ENCODE results near the gene WNT7B.

The WNT7B gene

DNA sequence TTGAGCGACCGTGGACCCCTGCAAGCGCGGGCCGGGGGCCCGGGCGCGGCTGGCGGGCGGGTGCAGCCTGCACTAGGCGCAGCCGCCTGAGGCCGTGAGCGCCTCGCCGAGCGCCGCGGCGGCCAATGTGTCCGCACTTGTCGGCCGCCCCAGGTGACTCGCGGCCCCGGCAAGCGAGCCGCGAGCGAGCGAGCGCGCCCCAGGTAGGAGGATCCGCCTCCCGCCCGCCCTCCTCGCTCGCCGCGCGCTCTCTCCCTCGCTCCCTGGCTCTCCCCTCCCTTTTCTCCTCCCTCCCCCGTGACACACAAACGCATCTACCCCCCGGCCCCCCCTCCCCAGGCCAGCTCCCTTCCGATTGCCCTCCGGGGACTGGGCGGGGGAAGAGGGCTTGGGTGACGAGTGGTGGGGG, at the start of gene WNT7B:
TSS of gene WNT7B (minus strand) at position 160 of the 409 bp plus-strand sequence. CDS start 408 bp downstream, outside the sequence.
- DNase-seq: no peak

DNA sequence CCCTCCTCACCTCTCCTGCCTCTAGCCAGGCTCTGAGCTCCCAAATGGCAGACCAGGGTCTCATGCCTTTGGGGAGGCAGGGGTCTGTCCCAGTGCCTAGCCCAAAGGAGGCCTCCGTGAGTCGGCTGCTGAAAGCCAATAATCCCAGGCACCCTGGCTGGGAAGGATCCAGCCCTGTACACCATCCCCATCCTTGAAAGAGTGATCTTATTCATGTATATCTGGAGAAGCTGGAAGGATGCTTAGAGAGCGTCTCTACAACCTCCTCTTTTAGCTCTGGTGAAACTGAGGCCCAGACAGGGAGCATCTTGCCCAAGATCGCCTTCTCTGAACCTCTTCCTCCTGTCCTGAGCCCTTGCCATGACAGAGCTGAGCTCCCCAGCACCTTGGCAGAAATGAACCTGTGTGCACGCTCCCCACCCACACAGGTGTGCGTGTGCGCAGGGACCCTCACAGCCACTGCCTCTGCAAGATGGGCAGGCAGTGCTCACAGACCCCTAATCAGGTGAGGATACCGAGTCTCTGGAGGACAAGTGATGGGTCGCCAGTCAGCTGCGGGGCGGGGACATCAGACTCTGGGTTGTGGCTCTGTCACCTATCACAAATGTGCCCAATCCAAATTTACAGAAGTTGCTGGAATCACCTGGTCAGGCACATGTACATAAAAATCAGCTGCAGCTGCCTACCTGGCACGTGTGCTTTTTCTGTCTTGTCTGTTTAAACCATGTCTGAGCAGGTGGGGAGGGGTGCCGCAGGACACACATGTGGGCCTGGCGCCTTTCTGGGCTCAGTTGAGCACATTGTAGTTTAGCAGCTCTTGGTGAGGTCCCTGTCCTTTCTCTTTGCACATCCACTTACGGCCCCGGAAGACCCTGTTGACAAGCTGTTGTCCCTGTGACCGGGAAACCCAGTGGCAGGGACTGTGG, 49.3 kb upstream of the WNT7B start:
- DNase-seq: no peak

DNA sequence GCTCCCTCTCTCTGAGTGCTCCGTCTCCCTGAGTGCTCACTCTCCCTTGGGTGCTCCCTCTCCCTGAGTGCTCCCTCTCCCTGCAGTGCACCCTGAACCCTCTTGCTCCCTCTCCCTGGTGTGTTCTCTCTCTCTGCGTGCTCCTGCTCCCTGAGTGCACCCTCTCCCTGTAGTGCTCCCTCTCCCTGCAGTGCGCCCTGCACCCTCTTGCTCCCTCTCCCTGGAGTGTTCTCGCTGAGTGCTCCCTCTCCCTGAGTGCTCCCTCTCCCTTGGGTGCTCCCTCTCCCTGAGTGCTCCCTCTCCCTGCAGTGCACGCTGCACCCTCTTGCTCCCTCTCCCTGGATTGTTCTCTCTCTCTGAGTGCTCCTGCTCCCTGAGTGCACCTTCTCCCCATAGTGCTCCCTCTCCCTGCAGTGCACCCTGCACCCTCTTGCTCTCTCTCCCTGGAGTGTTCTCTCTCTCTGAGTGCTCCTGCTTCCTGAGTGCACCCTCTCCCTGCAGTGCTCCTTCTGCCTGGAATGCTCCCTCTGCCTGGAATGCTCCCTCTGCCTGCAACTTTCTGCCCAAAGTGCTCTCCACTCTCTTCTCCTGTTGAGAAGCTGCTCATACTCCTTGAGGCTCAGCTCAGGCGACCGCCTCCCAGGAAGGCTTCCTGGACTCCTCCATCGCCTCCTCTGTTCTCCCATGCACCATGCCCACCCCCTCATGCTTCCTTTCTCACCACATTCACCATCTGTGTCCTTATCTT, 48.4 kb upstream of the WNT7B start:
- no peak for DNase-seq

DNA sequence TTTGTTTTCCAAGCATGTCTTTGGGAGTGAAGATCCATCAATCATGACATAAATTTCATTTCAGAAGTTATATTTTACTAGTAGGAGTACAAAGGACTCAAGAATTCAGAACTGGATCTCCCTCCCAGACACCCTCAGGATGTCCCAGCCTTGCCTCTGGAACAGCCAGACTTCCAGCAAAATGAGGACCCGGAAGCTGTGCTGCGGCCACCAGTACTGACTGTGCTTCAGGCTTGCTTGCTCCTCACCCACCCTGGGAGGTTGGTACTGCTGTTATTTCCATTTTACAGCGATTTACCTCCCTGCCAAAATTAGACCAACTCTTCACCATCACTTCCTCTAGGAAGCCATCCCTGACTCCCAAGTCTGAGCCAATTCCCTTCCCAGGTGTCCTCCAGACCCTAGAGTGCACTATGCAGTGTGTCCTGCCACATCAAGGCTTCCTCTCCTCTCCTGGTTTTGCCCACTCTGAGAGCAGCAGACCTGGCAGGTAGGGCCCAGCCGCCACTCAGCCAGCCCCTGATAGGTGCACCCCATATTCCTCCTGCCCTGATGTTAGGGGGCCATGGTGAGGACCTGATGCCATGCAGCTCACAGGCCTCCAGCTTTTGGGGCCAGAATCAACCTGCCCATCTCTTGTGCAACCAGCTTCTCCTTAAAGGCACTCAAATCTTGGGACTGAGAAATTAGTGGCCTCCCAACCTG, 47.3 kb upstream of the WNT7B start:
- no peak for DNase-seq

DNA sequence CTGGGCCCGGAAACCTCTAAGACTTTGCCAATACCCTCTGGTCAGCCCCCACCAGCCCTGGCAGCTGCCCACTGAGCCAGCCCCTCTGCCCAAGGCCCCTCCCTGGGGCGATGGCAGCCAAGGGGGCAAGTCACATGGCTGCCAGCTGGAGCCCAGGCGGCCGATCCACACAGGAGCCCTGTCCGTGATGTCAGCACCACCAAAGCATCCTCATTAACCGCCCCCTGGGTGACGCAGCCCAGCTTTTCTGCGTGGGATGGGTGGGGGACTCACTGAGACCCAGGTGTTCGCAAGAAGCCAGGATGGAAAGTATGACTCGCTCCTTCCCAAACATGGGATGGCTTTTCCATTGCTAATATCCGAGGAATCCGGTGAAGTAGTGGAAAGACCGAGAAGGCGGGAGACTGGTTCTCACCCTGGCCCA, 46.6 kb upstream of the WNT7B start:
- no peak for DNase-seq

DNA sequence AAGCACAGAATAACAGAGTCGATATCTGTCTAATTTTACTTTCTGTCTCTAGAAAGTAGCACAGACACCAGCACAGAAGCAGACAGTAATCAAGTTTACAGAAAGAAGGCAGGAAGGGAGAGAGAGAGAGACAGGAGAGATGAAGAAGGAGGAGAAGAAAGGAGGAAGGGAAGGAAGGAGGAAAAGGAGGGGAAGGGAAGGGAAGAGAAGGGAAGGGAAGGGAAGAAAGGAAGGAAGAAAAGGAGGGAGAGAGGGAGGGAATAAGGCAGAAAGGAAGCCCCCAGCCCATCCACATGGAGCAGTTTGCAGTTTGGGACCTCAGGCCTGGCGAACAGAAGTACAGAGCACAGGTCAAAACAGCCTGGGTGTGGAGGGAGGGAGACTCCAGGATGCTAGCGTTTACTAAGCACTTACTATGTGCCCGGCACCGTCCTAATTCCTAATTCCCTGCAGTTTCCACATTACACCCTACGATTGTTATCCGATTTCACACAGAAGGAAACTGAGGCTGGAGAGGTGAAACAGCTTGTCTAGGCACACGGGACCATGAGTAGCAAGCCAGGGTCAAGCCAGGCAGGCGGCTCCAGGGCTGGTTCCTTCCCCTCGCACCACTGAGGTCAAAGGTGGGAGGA, 46.0 kb upstream of the WNT7B start:
- DNase-seq: no peak

DNA sequence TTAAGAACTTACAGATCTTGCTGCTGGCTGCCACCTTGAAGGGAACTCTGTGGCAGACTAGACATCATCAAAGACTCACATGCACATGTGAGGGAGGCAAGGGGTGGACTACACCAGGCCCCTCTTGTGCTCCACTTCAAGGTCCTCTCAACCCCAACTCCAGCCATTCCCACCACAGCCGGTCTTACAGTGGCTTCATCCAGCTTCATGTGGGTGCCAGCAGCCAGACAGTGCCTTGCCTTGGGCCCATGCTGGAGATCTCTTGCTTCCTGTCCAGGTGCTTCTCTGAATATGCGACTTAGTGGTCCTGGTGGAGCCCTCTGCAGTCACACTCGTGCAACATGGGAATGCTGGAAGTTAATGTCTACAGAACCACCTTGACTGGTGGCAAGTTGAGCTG, 44.6 kb upstream of the WNT7B start:
- no peak for DNase-seq

DNA sequence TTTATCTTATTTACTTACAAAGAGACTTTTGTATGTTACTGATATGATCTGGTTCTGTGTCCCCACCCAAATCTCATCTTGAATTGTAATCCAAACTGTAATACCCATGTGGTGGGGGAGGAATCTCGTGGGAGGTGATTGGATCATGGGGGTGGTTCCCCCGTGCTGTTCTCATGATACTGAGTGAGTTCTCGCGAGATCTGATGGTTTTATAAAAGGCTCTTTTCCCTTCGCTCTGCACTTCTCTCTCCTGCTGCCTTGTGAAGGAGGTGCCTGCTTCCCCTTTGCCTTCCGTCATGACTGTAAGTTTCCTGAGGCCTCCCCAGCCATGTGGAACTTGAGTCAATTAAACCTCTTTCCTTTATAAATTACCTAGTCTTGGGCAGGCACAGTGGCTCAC, 42.4 kb upstream of the WNT7B start:
- no peak for DNase-seq

DNA sequence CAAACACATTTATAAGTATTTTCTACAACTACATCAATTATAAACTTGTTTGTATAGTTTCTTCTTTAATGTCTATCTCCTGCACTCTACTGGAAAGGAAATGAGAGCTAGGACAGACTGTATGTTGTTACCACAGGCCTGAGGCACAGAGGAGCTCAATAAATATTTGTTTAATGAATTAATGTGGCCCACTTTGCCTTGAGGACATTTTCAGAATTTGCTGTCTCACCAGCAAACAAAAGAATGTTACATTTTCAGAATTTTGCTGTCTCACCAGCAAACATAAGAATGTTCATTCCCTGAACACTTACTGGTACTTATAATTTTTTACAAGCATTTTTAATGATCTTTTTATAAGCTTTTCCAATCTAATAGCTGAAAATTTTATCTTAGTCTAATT, 41.9 kb upstream of the WNT7B start:
- no peak for DNase-seq

DNA sequence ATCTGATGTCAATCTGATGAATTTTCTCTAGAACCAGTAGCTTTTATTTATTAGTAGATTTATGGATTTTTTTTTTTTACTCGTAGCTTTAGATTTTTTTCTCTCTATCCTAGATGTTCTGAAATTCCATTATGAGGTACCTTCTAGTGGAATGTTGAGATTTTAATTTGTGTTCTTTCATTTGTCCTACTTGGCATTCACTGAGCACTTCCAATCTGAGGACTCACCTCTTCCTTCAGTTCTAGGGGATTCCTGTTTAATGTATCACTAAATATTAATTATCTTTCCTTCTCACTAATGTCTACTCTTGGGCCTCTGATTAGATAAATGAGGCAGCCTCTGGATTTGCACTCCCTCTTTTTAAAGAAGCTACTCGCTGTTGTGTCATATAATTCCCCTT, 40.2 kb upstream of the WNT7B start:
- DNase-seq: no peak

DNA sequence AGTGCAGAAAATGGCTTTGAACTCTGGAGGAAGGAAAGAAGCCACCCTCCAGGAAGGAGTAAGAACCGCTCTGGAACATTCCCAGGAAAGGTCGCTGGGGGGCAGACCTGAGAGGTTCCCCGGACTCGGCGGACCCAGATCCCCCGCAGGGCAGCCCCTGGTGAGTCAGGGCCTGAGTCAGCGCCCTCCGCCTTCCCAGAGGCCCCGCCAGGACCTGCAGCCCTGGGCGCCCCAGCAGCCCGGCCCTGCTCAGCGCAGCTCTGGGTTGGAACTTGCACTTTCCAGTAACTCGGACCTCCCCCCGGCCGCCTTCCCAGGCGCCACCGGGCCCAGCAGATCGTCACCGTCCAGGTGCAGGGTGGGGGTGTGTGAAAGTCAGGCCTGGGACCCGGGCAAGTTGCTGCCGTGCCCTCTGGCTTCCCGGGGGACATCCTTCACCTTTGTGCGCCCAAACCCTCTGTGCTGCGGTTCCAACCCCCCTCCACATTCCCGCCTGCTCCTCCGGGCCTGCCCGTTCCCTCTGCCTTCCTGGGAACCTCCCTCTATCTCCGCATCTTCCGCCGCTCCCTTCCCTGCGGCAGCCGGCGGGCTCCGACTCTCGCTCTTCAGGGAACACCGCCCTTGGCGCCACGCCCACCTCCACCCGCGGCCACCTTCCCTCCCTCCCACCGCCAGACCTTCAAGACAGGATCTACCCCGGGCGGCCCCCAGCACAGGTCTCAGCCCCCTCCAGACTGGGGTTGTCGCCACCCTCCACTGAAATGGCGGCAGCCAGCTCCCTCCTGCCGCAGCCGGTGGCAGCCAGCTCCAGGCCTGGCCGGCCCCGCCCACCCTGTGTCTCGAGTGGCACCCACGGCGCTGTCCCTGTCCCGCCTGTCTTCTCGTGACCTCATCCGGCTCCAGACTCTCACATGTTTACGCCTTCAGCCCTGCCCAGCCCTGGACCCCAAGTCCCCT, 36.8 kb upstream of the WNT7B start:
- DNase-seq: peak; percentile 98

DNA sequence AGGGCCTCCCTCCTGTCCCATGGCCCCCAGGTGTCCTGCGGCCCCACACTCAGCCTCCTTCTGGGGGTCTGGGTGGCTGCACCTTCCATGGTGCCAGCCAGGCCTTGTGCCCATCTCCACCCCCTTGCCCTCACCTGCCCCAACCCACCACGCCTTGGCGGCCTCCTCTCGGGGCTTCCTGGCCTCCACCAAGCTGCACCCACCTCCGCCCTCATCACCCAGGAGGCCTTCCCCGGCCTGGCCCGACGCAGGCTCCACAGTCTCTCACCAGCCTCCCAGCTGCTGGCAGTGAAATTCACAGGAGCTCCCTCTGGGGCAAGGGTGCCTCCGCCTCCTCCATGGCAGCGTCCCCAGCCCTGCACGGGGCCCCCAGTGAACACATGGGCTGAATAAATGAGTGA, 35.9 kb upstream of the WNT7B start:
- no peak for DNase-seq

DNA sequence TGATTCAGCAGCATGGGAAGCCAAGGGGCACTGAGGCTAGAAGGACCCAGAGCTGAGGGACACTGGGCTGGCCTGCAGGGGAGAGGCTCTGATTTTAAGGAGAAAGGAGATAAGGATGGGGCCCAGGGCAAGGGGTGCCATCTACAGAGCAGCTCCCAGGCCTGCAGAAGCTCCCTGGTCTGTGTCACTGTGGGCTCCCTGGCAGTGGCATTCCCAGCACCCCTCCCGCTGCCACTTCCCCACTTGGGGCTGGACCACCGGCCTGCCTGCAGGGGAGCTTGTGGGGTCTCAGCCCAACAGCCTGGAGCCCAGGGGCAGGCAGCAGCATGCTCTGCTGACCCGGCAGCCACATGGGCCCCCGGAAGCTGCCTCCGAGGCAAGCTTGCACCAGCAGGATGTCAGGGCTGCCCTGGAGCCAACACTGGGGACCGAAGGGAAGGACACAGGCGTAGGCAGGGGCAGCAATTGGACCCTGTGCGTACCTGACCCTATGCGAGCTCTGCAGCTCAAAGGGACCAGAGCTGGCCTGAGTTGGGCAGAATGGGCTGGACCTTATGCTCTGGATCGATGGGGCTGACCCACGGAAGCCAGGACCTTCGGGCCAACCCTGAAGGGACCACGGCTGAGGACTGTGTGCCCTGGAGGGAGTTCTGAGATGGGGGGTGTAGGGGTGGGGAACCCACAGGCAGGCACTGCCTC, 35.4 kb upstream of the WNT7B start:
- DNase-seq: no peak

DNA sequence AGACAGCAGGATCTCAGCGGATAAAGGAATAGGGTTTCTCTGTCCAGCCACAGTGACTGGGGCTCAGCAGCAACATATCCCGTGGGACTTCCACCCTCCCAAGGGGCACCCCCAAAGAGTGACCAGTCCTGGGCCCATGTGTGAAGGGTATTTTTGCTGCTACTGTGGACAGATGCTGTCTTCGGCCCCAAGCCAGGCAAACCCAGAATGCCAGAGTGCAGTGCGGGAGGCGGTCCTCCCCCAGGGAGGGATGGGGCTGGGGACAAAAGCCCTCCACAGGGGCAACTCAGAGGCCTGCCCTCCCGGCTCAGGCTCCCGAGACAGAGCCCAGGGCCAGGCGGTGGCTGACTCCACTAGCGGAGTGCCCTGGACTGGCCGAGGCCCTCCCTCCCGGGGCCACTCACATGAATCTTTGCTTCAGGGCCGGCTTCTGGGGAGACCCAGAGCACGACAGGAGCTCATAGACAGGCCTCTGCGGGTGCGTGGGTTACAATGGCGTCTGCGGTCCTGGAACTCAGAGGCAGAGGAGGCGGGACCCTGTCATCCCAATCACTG, 34.7 kb upstream of the WNT7B start:
- no peak for DNase-seq

DNA sequence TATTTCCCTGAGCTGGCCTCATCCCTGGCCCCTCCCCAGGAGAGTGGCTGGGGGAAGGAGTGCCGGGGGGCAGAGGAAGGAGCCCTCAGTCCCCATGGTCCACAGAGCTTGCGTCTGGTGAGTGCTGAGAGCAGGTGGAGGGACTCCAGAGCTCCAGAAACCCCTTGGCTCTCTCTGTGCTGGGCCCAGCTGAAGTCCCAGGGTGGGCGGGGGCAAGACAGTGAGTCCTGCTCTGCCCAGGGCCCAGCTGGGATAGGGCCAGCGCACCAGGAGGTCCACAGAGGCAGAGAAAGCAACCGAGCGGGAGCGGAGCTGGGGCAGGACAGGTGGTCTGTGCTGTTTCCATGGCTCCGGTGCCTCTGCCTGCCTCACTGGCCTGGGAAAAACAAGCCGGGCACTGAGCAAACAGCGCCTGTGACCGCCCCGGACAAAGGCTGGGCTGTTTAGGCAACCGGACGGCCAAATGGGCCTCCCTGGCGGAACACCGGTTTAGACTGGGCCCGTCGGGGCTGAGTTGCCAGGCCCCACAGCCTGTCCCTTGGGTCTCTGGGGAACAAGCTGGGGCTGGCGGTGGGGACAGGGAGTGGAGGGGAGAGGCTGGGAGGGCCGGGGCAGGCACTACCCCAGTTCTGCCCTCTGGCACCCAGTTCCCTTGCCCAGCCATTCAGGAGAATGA, 34.1 kb upstream of the WNT7B start:
- DNase-seq: no peak

DNA sequence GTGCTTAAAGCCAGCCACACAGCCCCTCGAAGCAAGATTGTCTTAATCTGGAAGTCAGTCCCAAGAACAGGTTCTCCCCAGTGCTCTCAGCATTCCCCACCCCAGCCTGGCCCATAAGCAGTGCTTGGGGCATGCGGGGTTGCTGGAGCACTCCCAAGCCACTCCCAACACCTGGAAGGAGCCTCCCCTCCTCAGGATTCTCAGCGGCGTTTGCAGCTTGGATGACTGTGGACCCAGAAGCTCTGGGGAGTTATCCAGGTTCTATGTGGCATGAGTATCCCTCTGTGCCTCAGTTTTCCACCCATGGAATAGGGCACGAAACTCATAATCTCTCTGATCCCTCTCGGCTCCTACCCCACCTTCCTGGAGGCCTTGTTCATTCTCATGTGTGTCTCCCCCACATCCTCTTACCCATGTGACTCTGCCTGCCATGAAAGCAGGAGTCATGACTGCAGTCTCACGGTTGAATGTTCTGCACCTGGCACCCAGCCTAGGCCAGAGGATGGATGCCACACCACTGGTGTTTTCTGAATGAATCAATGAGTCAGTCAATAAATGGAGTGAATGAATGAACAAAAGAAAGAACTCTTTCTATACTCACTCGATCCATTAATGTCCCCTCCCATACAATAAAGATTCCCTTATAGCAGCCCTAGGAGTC, 33.4 kb upstream of the WNT7B start:
- DNase-seq: no peak

DNA sequence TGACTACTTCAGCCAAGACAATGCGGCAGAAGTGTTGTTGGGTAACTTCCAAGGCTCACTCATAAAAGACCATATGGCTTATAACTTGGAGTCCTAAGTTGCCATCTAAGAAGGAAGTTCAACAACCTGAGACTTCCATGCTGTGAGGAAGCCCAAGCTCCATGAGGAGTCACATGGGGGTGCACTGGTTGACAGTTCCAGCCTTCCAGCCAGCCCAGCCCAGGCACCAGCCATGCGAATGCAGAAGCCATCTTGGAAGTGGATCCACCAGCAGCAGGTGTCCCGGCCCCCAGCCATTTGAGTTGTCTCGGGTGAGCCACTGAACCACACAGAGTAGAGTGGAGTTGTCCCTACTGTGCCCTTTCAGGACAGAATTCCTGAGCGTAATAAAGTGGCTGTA, 32.8 kb upstream of the WNT7B start:
- DNase-seq: no peak

DNA sequence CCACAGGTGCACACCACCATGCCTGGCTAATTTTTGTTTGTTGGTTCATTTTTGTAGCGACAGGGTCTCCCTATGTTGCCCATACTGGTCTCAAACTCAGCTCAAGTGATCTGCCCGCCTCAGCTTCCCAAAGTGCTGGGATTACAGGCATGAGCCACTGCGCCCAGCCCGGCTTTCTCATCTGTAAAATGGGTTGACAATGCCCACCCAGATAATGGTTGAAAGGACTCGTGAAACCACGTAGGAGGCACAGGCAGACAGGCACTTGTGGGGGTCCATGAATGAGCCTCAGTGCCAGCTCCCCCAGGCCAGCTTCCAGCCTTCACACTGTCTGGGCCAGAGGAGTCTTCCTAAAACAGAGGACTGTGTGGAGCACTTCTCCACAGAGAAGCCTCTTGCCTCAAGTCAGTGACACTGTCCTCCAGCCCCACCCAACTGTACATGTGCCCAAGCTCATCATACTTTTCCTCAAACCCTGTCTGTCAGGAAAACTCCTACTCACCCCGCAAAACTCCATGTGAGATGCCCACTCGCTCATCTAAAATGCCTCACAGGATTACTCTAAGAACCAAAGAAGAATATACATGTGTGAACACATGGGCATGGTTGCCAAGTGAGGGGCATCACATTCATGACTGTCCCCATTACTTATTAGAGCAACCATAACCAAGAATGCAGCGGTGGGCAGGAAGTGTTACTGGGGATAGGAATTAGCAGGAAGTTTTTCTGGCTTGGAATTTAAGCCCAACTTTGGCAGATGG, 32.1 kb upstream of the WNT7B start:
- no peak for DNase-seq

DNA sequence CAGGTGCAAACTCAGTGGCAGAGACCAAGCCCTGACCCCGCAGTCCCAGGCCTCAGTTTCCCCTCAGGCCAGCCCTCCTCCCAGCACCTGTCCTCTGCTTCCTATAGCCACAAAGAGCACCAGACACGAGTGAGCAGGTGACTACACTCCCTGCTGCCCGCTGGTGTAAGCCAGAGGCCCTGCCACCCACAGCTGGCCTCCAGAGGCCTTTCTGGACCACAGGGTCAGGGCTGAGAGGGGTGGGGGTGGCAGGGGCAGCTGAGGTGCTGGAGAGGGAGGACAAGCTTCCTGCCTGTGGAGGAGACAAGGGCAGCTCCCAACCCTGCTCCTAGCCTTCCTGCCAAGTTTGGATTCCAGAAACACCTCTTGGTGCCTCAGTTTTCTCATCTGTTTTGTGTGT, 31.3 kb upstream of the WNT7B start:
- DNase-seq: no peak
